Measurements from ENCODE around the gene ST6GAL1. TPM values are rescaled to one million over a fixed set of nuclear protein-coding genes. Genes with fewer than 3 reads are reported as not detected.

Gene ST6GAL1
- total RNA-seq, 2 experiments from 2014 or later: 99.1 to 109 TPM

DNA sequence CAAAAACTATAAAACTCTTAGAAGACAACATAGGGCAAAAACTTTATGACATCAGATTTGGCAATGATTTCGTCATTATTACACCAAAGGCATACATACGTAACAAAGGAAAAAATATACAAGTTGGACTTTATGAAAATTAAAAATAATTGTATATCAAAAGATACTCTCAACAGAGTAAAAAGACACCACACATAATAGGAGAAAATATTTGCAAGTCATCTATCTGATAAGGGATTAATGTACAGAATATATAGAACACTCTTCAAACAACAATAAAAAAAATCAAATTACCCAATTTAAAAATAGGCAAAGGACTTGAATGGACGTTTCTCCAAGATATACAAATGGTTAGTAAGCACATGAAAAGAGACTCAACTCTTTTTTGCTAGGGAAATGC lies 131.4 kb downstream of the ST6GAL1 start:
- peaks cover 3% of the 10 kb centered on the region for H3K9me3 Mint-ChIP-seq (ENCODE audit: insufficient read depth)
- no peak overlapping the region for H3K27ac Mint-ChIP-seq
- DNase-seq: no peak
- H3K36me3 Mint-ChIP-seq (ENCODE audit: low read depth): peaks cover 84% of the 10 kb centered on the region
- H3K27me3 Mint-ChIP-seq (ENCODE audit: low read depth): no peaks in the 10 kb centered on the region
- H3K4me1 Mint-ChIP-seq (ENCODE audit: low read depth): peaks cover 49% of the 10 kb centered on the region
- ChIA-PET CTCF (interaction anchor here (1.2 kb wide), 1 partner anchor 36 kb away, joined by 3 read pairs; no protein-coding TSS in a partner anchor), POLR2A (no interaction called here)
- no peak for ATAC-seq
- H3K4me3 Mint-ChIP-seq: no peak overlapping the region

DNA sequence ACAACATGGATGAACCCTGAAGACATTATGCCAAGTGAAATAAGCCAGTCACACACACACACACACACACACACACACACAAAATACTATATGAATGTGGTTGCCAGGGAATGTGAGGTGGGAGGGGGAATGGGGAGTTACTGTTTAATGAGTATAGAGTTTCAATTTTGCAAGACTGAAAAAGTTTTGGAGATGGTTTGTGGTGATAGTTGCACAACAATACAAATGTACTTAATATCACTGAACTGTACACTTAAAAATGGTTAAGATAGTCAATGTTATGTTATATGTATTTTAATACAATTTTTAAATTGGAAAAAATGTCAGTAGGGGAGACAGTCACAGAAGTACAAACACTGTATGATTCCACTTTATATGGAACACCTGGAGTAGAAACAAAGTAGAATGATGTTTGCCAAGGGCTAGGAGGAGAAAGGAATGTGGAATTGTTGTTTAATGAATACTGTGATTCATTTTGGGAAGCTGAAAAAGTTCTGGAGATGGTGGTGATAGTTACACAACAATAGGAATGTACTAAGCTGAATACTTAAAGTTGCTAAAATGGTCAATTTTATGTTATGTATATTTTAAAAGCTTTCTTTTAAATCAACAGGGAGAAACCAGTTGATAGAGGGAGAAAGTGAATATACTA lies 132.3 kb downstream of the ST6GAL1 start:
- no peak for ATAC-seq
- Mint-ChIP-seq H3K4me3 (no peak overlapping the region), H3K4me1 (ENCODE audit: low read depth) (peaks cover 53% of the 10 kb centered on the region), H3K27ac (peak overlapping the region; percentile 39), H3K9me3 (ENCODE audit: insufficient read depth) (no peaks in the 10 kb centered on the region), H3K27me3 (ENCODE audit: low read depth) (no peaks in the 10 kb centered on the region), H3K36me3 (ENCODE audit: low read depth) (peaks cover 82% of the 10 kb centered on the region)
- ChIA-PET POLR2A (no interaction called here), CTCF (interaction anchor here (1.1 kb wide), 1 partner anchor 131 kb away, joined by 3 read pairs; no protein-coding TSS in a partner anchor)
- no peak for DNase-seq

DNA sequence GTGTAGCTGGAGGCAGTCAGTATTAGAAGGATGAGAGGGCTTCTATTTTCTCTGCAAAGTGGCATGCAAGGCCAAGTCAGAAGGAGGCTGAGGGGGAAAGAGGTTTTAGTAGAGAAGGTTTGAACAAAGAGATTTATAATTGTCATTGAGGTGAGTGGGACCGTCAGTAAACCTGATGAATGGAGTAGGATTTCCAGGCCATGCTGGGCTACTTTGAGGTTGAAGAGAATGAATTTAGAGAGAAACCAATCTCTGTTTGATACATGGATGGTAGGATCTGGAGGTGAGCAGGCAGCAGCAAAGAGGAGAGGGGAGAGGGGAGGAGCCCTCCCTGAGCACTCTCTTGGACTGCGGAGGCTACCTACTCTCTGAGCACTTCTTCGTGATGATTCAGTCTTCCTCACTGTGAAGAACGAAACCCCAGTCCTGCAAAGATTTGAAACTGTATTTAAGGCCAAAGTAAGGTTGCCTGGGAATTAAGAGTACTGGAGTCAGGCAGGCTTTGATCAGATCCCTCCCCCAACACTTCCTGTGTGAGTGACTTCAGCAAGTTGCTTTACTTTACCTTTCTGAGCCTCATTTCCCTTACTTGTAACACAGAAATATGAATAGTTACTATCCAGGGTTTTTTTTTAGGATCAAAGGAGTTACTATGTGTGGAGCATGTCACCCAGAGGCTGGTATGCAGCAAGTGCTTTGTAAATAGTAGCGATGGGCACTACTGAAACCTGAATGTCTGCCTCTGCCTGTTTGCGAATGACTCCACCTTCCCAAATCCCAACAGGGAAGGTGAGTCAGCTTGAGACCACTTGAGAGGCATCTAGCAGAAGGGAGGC lies 133.2 kb downstream of the ST6GAL1 start:
- CTCF ChIA-PET: interaction anchor here (0.6 to 1.4 kb wide), 3 partner anchors 132 to 219 kb away, joined by 3 to 7 read pairs (median 4); no protein-coding TSS in a partner anchor
- Mint-ChIP-seq H3K27me3 (ENCODE audit: low read depth) (no peaks in the 10 kb centered on the region), H3K27ac (peak overlapping the region; percentile 39), H3K36me3 (ENCODE audit: low read depth) (peaks cover 81% of the 10 kb centered on the region), H3K4me1 (ENCODE audit: low read depth) (peaks cover 53% of the 10 kb centered on the region), H3K4me3 (no peak overlapping the region), H3K9me3 (ENCODE audit: insufficient read depth) (no peaks in the 10 kb centered on the region)
- POLR2A ChIA-PET: no interaction called here
- ATAC-seq (peak; percentile 34), DNase-seq (no peak)

DNA sequence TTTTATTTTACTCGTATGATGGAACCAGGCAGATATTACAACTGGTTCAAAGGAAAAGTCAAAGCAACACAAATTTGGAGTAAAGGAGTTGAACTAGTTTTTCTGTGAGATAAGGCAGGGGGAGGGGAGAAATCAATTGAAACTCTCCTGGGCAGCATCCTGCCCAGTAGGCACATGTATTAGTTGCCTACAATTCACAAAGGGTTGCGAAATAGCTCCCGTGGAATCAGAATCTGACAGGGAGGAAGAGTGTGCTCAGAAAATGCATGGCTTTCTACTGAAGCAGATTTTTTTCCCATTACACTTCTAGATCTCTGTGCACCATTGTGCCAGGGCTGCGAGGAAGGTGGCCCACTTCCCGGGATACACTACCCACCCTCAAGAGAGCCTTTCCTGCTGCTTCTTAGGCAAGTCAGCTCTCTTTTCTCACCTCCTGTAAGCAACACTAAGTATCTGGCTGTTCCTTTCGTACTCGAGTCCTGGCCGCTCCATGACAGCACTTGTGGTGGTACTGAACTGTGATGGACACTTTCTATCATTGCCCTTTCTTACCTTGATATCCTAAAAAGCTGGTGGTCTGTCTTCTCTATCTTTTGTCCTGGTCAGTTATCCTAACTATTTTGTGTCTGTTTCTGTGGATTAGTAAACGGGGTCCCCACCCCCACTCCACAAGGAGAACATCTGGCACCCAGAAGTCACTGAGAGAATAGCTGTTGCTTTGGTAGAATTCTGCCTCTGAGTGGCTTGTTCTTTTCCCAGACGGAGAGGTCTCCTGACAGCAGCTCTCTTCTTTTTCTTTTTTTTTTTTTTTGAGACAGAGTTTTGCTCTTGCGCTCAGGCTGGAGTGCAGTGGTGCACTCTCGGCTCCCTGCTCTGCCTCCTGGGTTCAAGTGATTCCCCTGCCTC lies 134.1 kb downstream of the ST6GAL1 start:
- Mint-ChIP-seq H3K27me3 (ENCODE audit: low read depth) (no peaks in the 10 kb centered on the region), H3K9me3 (ENCODE audit: insufficient read depth) (no peaks in the 10 kb centered on the region), H3K27ac (peak overlapping the region; percentile 36), H3K4me1 (ENCODE audit: low read depth) (peaks cover 45% of the 10 kb centered on the region), H3K4me3 (no peak overlapping the region), H3K36me3 (ENCODE audit: low read depth) (peaks cover 80% of the 10 kb centered on the region)
- no peak for DNase-seq
- ChIA-PET CTCF (interaction anchor here (0.6 to 1.8 kb wide), 3 partner anchors 37 to 220 kb away, joined by 4 to 7 read pairs (median 7); no protein-coding TSS in a partner anchor), POLR2A (interaction anchor here (1.3 kb wide), 1 partner anchor 38 kb away, joined by 3 read pairs; no protein-coding TSS in a partner anchor)
- no peak for ATAC-seq

DNA sequence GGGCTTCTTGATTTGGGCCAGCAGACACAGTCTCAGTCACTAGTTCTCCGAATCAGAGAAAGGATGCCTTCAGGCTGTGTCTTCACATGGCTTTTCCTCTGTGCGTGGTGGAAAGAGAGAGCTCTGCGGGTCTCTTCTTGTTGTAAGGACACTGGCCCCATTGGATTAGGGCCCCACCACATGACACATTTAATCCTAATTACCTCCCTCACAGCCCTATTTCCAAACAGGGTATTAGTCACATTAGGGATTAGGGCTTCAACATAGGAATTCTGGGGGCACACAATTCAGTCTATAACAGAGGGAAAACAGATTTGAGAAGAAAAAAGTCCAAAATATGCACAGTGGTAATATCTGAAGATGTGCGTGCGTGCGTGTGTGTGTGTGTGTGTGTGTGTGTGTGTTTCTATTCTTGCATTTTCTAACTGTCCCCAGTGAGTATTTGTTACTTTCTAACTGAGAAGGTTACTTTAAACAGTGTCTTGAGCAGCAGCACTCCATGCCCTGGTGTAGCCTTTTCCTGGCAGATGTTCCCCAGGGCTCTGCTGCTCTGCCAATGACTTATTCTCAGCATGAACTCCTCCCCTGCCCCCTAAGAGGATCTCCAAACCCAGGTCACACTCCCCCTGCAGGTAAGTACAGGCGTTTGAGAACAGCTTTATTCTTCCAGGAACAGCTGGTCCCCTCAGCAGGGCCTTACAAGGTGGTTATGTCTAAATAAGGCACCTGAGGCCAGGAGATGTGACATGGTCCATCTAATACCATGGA lies 136.1 kb downstream of the ST6GAL1 start:
- Mint-ChIP-seq H3K9me3 (ENCODE audit: insufficient read depth) (no peaks in the 10 kb centered on the region), H3K36me3 (ENCODE audit: low read depth) (peaks cover 77% of the 10 kb centered on the region), H3K4me3 (no peak overlapping the region), H3K27me3 (ENCODE audit: low read depth) (no peaks in the 10 kb centered on the region), H3K4me1 (ENCODE audit: low read depth) (peaks cover 40% of the 10 kb centered on the region), H3K27ac (no peak overlapping the region)
- CTCF ChIA-PET: interaction anchor here (0.5 to 4.6 kb wide), 11 partner anchors 9 to 239 kb away, joined by 3 to 31 read pairs (median 3); no protein-coding TSS in a partner anchor
- POLR2A ChIA-PET: interaction anchor here (0.6 kb wide), 1 partner anchor 73 kb away, joined by 3 read pairs; the partner anchor contains the start of gene RPL39L
- DNase-seq: peak; percentile 68
- ATAC-seq: peak; percentile 81

DNA sequence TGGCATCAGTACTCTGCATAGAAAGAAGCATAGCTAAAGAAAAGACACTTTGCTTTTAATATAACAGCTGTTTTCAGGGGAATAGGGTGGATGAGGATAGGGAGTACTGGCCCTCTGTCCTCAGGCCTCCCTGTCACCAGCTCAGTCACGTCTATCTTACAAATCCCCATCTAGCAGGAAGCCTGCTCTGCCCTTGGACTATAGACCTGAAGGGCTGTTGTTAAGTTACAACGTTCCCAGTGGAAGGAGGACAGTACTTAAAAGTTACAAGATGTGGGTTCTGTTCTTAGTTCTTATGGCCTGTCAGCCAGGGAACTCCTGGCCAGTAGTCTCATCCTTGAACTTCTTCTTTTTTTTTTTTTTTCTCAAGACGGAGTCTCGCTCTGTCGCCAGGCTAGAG lies 138.5 kb downstream of the ST6GAL1 start:
- peaks cover 22% of the 10 kb centered on the region for H3K4me1 Mint-ChIP-seq (ENCODE audit: low read depth)
- ATAC-seq (no peak), DNase-seq (no peak)
- ChIA-PET POLR2A (interaction anchor here (0.7 kb wide), 1 partner anchor 136 kb away, joined by 3 read pairs; no protein-coding TSS in a partner anchor), CTCF (interaction anchor here (0.7 to 4.6 kb wide), 6 partner anchors 41 to 223 kb away, joined by 3 to 31 read pairs (median 4); no protein-coding TSS in a partner anchor)
- H3K36me3 Mint-ChIP-seq (ENCODE audit: low read depth): peaks cover 74% of the 10 kb centered on the region
- H3K27me3 Mint-ChIP-seq (ENCODE audit: low read depth): no peaks in the 10 kb centered on the region
- no peak overlapping the region for H3K27ac Mint-ChIP-seq
- H3K4me3 Mint-ChIP-seq: no peak overlapping the region
- H3K9me3 Mint-ChIP-seq (ENCODE audit: insufficient read depth): no peaks in the 10 kb centered on the region

DNA sequence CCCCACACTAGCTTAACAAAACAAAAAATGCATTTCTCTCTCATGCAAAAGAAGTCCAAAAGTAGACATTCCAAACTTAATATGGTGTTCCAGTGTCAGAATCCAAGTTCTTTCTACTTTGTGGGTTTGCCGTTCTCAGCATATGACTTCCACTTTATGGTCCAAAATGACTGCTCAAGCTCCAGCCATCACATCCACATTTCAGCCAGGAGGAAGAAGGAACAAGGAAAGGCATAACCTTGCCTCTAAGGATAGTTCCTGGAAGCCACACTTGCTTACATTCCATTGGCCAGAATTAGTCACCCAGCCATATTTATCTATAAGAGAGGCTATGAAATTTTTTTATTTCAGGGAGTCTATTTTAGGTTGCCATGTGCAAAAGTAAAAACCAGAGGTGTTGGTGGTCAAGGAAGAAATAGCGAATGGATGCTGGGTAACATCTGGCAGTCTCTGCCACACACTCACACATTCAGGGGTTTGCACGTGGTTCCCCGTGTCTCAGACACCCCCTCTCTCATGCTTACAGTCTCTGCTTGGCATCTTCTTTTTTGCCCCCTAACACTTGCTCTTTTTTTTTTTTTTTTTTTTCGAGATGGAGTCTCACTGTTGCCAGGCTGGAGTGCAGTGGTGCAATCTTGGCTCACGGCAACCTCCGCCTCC lies 139.7 kb downstream of the ST6GAL1 start:
- Mint-ChIP-seq H3K4me1 (ENCODE audit: low read depth) (peaks cover 12% of the 10 kb centered on the region), H3K36me3 (ENCODE audit: low read depth) (peaks cover 71% of the 10 kb centered on the region), H3K4me3 (no peak overlapping the region), H3K27me3 (ENCODE audit: low read depth) (no peaks in the 10 kb centered on the region), H3K27ac (peak overlapping the region; percentile 0), H3K9me3 (ENCODE audit: insufficient read depth) (no peaks in the 10 kb centered on the region)
- ATAC-seq: no peak
- ChIA-PET CTCF (interaction anchor here (1.0 to 4.6 kb wide), 4 partner anchors 44 to 224 kb away, joined by 3 to 31 read pairs (median 4); no protein-coding TSS in a partner anchor), POLR2A (no interaction called here)
- no peak for DNase-seq

DNA sequence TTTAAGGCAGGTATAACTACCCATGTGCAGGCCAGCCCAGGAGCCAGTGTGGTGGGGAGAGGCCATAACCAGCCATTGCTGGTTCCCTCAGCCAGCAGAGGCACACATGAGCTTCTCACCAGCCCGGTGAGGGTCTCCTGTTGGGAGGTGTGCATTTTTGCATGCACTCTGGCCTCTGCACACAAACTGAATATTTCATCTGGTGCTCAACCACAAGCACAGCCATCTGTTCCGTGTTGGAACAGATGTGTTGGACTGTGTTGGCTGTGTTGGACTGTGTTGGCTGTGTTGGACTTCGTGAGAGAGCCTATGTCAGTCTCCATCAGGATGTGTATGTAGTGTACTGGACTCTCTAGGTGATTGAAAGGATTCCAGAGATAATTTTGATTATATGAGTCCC lies 141.8 kb downstream of the ST6GAL1 start:
- ChIA-PET CTCF (no interaction called here), POLR2A (interaction anchor here (1.0 kb wide), 1 partner anchor 67 kb away, joined by 3 read pairs; the partner anchor contains the start of gene RPL39L)
- no peaks in the 10 kb centered on the region for H3K9me3 Mint-ChIP-seq (ENCODE audit: insufficient read depth)
- peaks cover 79% of the 10 kb centered on the region for H3K36me3 Mint-ChIP-seq (ENCODE audit: low read depth)
- peak overlapping the region; percentile 55 for H3K27ac Mint-ChIP-seq
- DNase-seq (no peak), ATAC-seq (no peak)
- H3K27me3 Mint-ChIP-seq (ENCODE audit: low read depth): no peaks in the 10 kb centered on the region
- peaks cover 4% of the 10 kb centered on the region for H3K4me1 Mint-ChIP-seq (ENCODE audit: low read depth)
- H3K4me3 Mint-ChIP-seq: no peak overlapping the region

DNA sequence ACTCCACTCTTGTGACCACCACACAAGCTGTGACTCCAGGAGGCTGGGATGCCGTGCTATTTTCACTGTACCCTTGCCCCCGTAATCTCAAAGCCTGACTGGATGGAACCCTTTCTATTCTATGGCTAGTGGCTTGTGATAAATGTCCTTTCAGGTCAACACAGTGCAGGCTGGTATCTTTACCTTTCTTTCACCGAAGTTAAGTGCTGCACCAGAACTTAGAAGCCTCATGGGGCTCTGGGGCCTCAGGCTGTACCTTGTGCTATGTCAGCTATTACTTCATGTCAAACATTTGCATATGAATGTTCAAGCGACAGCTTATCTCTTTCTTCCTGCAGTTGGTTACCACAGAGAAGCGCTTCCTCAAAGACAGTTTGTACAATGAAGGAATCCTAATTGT lies 142.2 kb downstream of the ST6GAL1 start:
- Mint-ChIP-seq H3K9me3 (ENCODE audit: insufficient read depth) (no peaks in the 10 kb centered on the region), H3K4me3 (no peak overlapping the region), H3K27ac (peak overlapping the region; percentile 55), H3K27me3 (ENCODE audit: low read depth) (no peaks in the 10 kb centered on the region), H3K4me1 (ENCODE audit: low read depth) (peaks cover 2% of the 10 kb centered on the region), H3K36me3 (ENCODE audit: low read depth) (peaks cover 77% of the 10 kb centered on the region)
- POLR2A ChIA-PET: interaction anchor here (1.0 kb wide), 1 partner anchor 67 kb away, joined by 3 read pairs; the partner anchor contains the start of gene RPL39L
- DNase-seq (no peak), ATAC-seq (no peak)
- CTCF ChIA-PET: no interaction called here

DNA sequence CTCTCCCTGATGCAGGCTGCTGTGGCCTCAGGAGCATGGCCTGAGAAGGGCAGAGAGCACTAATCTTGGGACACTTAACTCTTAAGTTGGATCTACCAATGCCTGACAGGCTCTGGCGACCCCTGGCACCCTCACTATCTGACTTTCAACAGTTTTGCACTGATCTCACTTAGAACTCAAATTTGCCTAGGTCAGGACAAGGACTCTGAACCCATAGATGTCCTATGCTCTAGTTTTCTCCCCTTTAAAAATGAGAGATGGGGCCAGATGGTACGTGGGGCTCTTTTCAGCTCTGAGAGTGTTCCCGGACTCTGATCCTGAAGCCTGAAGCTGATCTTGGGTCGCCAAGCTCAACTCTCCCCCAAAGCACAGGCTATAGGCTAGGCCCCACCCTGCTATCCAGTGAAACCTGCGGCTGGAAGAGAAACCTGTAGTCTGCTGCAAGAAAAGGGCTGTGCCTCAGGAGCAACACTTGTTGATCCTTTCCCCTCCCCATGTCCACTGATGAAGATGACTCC lies 143.3 kb downstream of the ST6GAL1 start:
- ATAC-seq (no peak), DNase-seq (no peak)
- peaks cover 79% of the 10 kb centered on the region for H3K36me3 Mint-ChIP-seq (ENCODE audit: low read depth)
- H3K4me3 Mint-ChIP-seq: no peak overlapping the region
- POLR2A ChIA-PET: no interaction called here
- peaks cover 2% of the 10 kb centered on the region for H3K4me1 Mint-ChIP-seq (ENCODE audit: low read depth)
- H3K27ac Mint-ChIP-seq: no peak overlapping the region
- H3K9me3 Mint-ChIP-seq (ENCODE audit: insufficient read depth): no peaks in the 10 kb centered on the region
- no peaks in the 10 kb centered on the region for H3K27me3 Mint-ChIP-seq (ENCODE audit: low read depth)
- CTCF ChIA-PET: interaction anchor here (0.7 to 1.5 kb wide), 2 partner anchors 46 to 91 kb away, joined by 3 to 5 read pairs; no protein-coding TSS in a partner anchor
